Measurements from ENCODE around the gene RNF8.

RNF8 gene

DNA sequence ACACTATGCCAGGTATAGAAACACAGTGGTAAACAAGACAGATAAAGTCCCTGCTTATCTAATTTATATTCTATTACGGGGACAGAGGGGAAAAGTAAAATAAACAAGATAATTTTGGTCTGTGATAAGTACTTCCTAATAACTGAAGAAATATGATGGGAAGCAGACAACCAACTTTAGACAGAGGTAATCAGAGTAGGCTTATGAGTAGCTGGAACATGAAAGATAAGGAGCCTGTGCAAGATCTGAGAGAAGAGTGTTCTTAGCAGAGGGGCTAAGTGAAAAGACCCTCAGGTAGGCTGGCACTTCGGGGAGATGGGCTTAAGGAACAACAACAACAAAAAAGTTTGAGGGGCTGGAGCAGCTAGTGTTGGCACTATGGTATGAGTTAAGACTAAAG, 4.1 kb downstream of the RNF8 start:
- no peak overlapping the region for H3K4me3 ChIP-seq (ENCODE audit: low read depth, low read length)

DNA sequence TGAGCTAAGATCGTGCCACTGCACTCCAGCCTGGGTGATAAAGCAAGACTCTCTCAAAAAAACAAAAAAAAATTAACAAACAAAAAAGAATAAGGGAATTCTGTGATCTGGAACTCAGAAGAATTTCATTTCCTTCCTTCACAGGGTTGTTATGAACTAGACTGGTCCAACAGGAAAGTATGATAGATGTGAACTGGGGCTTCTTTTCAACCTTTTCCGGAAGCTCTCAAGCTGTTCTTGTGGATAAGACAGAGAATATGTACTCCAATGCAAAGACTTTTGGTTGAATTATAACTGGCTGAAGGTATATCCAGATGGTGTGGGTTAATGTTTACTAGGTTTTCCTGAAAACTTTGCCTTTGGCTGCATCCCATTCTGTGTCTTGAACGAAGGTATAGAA, 5.3 kb downstream of the RNF8 start:
- no peak overlapping the region for H3K4me3 ChIP-seq (ENCODE audit: low read depth, low read length)

DNA sequence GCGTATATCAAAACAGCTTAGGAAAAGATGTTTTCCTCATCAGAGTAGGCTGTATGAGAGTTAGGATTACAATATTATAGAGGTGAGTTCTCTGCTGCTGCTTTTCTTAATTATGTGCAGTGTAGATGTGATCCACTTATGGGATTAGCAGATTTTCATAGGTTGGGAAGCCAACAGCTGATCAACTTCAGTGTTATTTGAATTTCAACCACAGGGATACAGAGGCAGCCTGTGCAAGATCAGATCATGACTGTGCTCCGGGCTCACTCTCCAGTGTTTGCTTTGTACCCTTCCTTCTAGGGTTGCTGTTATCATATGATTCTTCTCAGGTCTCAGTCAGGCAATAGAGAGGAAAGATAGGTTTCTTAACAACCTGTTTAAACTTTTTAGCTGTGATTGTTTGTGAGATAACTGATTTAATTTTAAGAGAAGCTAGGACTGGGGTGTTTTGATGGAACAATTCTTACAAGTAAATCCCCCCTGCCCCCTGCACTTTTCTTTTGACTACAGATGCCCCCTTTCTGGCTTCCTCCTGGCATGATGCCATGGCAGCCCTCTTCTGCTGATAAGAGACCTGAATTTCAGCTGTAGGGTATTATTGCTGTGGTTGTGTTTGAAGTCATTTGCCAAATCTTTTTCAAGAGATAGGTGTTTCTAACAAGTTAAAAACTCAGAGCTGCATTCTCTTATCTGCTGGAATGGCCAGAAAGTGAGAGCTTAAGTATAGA, 8.5 kb downstream of the RNF8 start:
- H3K4me3 ChIP-seq (ENCODE audit: low read depth, low read length): no peak overlapping the region

DNA sequence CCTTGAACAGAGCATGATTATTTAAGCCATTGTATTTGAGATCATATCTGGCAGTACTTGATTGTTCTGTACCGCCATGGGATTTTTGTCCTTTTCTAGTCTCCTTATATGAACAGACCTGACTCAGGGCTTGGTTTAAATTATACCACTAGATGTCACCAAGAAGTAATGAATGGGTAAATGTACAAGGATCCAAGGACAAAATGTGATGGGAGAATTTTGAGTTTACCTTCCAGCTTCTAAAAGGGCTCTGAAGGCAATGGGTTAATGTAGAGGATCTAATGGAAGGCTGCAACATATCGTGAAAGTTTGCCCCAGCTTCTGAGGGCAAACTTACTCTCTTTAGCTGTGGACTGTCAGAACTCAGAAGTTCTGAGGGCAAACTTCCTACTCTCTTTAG, 12.0 kb downstream of the RNF8 start:
- H3K4me3 ChIP-seq (ENCODE audit: low read depth, low read length): no peak overlapping the region

DNA sequence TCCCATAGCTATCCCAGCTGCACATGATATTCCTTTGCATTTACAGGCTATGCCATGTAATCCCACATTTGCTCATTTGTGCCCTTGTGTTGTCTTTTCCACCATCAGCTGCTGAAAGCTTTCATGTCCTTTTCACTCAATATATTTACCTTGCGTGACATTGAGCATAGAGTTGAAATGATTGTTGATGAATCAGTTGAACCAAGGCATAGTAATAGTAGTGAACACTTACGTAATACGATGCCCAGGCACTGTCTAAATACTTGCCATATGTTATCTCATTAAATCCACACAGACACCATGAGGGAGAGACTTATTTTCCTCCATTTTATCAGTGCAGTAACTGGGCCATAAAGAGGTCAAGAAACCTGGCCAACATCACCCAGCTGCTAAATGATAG, 13.1 kb downstream of the RNF8 start:
- H3K4me3 ChIP-seq (ENCODE audit: low read depth, low read length): no peak overlapping the region

DNA sequence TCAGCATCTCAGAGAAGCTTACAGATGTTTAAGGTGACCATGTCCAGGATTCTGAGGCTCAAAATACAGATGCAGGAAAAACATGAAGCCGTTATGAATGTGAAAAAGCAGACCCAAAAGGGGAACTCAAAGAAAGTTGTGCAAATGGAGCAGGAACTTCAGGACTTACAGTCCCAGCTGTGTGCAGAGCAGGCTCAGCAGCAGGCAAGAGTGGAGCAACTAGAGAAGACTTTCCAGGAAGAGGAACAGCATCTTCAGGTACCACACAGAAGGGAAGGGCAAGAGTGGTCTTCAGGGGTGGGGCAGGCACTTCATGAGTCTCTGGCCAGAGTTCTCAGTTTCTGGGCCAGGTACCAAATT, 15.2 kb downstream of the RNF8 start:
- no peak overlapping the region for H3K4me3 ChIP-seq (ENCODE audit: low read depth, low read length)

DNA sequence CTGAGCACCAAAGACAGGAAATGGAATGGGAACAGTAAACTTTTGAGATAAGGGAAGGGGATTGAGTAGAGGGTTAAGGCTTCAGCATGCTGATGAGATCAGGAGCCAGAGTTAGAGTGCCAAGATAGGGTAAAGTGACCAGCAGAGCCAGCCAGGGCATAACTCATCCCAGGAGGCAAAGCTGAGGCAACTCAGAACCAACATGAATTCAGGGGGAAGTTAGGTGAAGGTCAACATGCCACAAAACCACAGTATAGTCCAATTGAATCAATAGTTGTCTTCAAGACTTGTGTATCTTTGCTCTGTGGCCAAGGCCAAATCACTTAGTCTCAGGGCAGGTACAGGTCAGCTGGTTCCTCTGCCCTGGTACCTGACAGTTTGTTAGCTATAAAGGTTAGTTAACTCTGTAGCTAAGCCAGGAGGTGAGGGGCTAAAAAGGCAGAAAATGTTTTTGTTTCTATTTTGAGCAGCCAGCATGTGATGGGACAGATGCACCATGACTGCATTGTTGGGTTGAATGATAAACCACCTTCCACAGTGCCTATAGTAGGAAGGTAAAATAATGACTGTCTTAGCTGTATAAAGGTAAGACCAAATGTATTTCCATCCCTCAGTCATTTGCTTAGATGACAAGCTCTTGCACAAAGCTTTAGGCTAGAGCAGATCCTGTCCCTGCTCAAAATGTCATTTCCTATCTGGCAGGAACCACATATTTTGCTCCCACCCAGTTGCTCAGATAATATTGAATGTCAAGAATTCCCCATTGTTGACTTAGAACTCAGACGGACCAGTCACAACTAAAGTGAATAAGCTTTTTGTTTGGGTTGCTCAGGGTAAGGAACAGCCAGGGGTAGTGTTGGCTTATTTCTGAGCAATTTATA, 15.8 kb downstream of the RNF8 start:
- no peak overlapping the region for H3K4me3 ChIP-seq (ENCODE audit: low read depth, low read length)

DNA sequence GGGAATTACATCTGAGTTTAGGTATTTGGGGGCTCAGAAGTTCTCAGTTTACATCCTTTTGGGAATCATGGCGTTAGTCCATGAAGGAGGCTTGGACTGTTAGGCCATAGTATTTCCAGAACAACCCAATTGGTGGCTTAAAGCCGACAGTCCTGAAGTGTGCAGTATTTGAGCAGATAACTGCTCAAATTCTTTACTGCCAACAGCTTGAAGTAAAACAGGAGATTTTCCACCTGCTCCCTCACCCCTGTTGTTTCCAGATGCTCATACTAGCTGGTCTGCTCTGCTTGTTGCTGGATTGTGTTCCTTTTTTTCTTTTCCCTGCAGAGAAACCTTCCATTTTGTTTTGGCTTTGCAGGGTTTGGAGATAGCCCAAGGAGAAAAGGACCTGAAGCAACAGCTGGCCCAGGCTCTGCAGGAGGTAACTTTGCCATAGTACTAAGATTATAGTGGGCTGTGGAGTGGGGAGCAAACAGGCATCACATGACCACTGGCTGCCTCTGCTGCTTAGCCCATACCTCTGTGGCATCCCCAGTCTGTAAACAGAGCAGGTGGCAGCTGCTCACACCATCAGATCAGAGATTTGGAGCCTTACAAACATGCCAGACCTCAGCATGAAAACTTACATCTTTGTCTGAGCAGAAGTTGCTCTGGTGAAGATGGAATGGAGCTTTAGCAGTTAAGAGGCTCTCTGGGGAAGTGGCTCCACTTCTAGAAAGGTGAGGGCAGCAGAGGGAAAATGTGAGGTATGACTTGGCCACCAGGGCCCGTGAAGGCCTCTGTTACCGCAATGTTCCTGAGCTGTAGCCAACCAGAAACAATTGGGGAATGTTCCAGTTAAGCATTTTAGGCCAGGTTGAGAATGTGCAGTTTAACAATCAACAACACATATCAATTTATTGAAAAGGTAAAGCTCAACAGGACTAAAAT, 17.6 kb downstream of the RNF8 start:
- H3K4me3 ChIP-seq (ENCODE audit: low read depth, low read length): no peak overlapping the region

DNA sequence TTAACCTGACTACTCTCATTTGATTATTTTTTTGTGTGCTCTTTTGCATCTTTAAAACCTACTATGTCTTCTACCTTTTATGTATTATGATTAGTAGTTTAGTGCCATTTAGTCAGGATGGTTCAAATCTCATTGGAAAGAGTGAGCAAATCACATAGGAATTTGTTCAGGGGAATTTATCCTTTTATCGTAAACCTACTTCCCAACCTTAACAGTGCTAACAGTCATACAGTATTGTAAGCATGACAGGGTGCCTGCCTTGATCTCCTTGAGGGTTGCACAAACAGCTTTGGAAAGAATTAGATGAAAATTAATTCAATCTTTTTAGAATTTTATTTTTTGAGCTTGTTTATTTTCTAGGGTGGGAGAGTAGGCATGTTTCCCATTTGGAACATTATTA, 18.3 kb downstream of the RNF8 start:
- no peak overlapping the region for H3K4me3 ChIP-seq (ENCODE audit: low read depth, low read length)

DNA sequence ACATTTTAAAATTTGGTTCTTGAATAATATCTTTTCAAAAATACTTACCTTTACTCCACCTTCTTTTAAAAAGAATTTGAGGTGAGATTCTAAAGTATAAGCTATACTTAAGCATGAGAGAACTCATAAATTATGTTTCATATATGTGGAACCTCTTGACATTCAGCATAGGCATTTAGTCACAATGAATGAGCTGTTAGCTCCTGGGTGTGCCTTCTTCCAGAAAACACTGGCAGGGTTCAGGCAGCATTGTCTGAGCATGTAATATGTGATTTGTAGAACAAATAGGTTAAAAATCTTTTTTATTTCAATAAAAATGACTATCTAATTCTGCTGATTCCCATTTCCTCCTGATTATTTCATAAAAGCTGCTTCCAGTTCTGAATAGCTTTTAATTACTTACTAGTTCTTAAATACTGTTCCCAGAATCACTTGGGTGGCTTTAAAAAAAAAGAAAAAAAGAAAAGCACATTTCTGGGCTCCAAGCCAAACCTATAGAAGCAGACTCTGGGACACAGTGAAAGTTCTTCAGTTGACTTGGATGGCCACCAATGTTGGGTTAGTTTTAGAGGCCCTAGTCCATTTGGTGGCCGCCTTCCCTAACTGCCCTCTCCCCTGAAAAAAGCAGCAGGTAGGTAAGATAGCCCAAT, 20.2 kb downstream of the RNF8 start:
- no peak overlapping the region for H3K4me3 ChIP-seq (ENCODE audit: low read depth, low read length)

DNA sequence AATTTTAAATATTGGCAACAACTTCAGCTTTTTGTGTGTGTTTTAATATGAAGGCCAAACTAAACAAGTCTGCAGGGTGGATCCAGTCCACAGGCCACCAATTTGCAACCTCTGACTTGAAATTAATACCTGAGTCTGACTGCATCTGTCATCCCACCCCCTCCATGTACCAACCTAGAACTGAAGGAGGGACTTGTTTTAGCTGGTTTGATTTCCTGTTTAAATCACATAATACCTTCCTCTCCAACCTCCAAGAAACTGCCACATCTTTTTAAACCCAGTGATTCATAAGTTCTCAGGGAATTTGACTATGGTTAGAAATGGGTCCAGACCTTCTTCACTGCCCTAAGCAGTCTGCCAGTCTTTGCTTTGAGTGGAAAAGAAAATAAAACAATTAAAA, 21.6 kb downstream of the RNF8 start:
- H3K4me3 ChIP-seq (ENCODE audit: low read depth, low read length): no peak overlapping the region

DNA sequence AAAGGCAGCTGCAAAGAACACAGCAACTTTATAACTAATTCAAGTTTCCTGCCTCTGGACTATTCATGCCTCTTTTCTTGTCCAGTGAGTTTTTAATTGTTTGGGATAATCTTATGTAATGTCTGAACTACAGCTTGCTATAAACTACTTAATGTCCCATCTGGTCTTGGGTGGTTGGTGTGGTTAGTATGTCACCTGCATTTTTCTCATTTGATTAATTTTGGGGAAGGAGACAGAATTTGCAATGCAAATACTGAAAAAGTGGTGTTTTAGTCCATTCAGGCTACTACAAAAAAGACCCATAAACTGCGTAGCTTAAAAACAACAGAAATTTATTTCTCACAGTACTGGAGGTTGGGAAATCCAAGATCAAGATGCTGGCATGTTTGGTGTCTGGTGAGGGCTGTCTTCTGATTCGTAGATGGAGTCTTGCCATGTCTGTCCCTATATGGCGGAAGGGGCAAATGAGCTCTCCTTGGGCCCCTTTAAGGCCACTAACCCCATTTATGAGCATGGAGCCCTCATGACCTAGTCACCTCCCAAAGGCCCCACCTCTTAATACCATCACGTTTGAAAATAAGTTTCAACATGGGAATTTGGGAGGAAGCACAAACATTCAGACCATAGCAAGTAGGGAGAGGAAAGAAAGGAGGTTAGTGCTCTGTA, 22.4 kb downstream of the RNF8 start:
- H3K4me3 ChIP-seq (ENCODE audit: low read depth, low read length): no peak overlapping the region

DNA sequence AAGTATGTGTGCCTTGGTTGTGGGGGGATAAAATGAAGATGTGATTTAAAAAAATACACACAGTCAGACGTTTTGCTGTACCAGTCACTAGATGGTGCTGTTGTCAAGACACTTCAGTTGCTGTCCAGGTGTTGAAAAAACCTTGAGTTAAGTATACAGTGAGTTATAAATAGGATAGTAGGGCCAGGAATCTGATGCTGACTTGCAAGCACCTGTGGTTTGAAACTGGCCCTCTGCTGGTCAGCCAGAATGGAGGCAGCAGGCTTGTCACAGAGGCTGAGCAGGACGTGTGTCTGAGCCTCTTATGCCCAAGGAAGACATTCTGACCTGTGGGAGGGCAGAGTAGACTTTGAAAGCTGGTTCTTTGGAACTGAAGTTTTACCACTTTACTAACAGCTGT, 27.8 kb downstream of the RNF8 start:
- H3K4me3 ChIP-seq (ENCODE audit: low read depth, low read length): no peak overlapping the region

DNA sequence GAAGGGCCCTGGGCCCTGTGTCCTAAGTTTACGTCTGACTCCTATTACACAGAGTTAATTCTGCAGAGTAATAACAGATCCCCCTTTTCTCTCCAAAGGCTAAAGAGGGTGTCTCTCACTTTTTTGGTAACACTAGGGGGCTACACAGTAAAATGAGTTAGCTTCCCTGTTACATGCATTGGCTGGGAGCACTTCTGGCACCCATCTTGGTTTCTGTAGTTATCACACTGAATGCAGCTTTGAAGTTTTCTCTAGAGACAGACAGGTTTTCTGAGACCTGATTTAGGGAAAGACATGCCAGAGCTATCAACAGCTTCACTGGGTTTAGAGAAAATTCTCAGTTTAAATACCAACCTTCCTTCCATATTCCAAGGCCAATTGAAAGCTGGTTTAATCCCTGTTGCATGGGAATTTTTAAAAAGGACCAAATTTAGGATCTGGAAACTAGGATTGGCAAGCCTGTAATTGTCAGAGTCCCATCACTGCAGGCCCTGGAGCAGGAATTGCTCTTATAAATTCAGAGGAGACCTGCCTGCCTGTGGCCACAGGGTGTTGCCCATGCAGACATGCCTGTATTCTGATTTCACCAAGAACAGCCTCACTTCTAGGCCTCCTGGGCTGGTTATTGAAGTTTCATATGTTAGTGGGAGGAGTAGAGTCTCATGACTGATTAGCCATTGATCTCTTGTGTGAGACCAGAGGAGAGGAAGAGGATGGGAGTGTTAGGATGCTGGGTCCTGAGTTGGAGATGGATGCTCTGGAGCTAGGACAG, 29.4 kb downstream of the RNF8 start:
- no peak overlapping the region for H3K4me3 ChIP-seq (ENCODE audit: low read depth, low read length)

DNA sequence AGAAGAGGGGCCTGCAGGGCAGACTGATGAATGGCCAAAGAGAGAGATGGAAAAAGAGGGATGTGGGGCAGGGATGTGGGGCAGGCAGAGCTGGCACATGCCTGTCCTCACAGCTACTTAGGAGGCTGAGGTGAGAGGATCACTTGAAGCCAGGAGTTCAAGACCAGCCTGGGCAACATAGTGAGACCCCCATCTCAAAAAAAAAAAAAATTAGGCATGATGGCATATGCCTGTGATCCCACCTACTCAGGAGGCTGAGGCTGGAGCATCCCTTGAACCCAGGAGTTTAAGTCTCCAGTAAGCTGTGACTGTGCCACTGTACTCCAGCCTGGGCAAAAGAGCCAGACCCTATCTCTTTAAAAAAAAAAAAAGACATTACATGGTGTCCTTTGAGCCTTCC, 34.8 kb downstream of the RNF8 start:
- H3K4me3 ChIP-seq (ENCODE audit: low read depth, low read length): no peak overlapping the region

DNA sequence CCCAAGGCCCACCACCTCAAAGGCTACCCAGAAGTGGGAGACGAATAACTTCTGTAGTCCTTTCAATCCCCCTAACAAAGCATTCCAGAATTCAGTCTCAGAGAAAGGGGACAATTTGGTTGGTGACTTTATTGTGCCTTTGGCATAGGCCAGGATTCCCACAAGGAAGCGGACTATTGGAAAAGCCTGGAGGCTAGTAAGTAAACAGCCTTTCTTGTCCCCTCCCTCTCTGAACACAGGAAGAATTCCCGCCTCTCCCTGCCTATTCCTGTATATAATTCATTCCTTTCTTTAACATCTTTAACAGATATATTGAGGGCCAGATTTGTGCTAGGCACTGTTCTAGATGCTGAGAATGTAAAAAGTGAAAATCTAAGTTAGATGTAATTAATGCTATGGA, 36.1 kb downstream of the RNF8 start:
- no peak overlapping the region for H3K4me3 ChIP-seq (ENCODE audit: low read depth, low read length)

DNA sequence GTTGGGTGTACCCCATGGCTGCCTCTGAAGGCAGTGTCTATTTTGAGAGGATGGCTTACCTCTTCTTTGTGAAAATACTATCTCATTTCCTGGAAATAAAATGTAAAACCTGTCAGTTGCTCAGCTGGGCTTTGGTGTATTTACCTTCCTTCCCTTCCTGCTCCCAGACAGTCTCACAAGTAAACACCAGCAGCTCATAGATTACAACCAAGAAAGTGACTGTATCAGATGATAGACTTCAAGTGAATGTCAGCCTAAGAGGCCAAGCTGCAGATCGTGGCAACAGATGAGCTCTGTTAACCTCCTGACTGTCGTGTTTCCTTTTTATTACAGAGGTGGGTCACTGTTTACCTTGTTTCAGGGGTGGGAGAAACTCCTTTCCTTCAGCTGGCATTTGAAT, 37.3 kb downstream of the RNF8 start:
- no peak overlapping the region for H3K4me3 ChIP-seq (ENCODE audit: low read depth, low read length)

DNA sequence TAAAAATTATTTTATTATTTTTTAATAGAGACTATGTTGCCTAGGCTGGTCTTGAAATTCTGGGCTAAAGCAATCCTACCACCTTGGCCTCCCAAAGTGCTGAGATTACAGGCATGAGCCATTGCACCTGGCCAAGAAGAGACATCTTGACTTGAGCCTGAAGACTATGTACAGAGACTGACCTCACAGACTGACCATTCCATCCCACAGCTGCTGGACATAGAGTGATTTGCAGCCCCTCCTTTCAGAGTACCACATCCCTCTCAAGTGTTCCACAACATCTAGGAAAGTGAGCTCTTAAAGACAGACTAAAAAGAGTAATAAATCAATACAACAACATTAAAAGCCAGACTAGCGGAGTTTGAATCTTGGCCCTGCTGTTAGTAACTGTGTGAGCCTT, 39.0 kb downstream of the RNF8 start:
- H3K4me3 ChIP-seq (ENCODE audit: low read depth, low read length): no peak overlapping the region

DNA sequence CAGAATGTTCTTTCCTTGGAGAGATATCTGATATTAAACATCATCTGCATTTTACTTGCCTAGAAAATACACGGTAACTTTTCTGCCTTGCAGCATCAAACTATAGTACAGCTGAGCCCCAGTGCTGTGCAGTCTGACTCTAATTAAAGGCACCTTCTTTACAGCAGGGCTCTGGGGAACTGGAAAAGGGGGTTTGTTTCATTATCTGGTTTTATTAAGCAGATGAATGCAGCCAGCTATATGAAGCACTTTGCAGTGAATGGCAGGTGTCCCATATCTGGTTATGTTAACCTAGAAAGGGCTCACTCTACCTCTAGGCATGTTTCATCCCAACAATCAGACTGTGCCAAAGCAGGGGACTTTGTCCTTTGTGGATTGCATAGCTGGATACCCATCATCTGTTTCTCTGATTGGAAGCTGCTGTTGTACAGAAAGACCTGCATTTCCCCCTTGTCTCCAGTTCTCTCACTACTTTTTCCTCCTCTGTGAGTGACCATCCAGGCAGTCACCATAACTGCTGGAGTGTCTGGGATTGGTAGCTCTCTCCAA, 39.7 kb downstream of the RNF8 start:
- no peak overlapping the region for H3K4me3 ChIP-seq (ENCODE audit: low read depth, low read length)

Data from iPS-11a (cell line).